NCI-H510A treated with DMSO at 0.1 percent for 48 hours (cell line): Measurements from ENCODE around the gene CREBBP.

Experiments used
- DNase-seq: peaks from one replicate; lab custom pipeline; 2025; lab: John Stamatoyannopoulos, UW

Gene CREBBP

DNA sequence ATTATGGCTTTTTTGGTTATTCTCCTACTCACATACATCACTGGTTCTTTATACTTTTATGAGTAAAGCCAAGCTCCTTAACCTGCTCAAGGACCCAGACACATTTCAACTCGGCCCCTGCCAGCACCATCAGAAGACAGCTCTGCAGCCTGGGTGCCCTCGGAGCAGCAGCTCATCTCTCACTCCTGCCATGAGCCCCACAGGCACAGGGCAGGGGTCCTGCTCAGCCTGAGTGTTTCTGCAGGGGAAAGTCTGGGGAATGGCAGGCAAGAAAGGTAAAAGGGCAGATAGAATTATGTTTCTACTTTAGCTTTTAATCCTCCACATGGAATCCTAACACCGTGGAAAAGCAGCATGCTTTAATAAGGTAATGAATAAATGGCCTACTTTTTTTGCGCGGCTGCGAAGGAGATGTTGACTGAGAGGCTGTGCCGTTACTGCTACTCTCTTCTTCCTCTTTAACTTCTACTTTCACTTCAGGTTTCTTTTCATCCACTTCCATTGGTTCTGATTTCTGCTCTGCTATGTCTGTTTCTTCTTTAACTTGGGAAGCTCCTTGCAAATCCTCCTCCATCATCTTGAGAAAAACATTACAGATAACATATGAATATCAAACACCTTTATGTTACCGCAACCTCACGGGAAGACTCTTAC is 113.1 kb downstream of the CREBBP start:
- no peak for DNase-seq

DNA sequence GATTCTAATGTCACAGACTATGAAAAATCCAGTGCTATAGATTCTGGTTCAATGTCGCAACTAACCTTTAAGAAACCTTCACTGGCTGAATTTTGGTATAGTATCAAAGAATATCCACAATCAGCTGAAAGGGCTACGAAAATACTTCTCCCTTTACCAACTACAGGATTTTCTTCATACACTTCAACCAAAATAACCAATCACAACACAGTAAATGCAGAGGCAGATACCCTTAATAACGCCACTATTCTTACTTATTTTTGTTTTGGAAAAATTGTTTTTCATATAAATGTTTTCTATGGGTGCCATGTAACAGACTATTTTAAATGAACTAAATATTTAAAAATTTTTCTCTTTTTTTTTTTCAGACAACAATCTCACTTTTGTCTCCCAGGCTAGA is 114.3 kb downstream of the CREBBP start:
- no peak for DNase-seq

GRCh38 chr16:3764409-3764808 is 116.1 kb downstream of the CREBBP start:
- no peak for DNase-seq

DNA sequence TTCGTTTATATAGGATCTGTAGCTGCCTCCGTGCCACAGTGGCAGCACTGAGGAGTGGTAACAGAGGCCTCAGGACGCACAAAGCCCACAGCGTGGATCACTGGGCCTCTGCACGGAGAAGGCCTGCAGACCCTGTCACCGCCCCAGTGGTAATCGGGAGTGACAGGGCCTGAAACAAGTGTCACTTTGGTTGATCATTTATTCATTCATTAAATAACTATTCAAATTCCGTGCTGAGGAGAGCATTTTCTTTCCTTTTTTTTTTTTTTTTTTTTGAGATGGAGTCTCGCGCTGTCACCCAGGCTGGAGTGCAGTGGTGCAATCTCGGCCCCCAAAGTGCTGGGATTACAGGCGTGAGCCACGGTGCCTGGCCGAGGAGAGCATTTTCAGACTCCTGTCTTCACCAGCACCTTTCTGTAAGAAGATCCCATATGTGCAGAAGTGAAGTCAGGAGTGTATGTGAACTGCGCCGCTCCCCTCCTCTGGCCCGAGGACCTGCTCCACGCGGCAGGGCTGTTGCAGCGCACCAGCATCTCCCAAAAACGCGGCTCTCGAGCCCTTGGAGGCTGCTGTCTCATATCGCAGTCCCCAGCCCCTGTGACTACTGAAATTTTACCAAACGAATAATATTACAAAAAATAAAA is 118.3 kb downstream of the CREBBP start:
- DNase-seq, result no peak

GRCh38 chr16:3761375-3762106 is 119.0 kb downstream of the CREBBP start:
- no peak for DNase-seq

- no peak for DNase-seq
Observed at GRCh38 chr16:3760518-3760917, 120.0 kb downstream of the CREBBP start.

- DNase-seq, result no peak
Observed at GRCh38 chr16:3759736-3760135, 120.8 kb downstream of the CREBBP start.

- DNase-seq, result no peak
Observed at GRCh38 chr16:3756113-3756512, 124.4 kb downstream of the CREBBP start.

DNA sequence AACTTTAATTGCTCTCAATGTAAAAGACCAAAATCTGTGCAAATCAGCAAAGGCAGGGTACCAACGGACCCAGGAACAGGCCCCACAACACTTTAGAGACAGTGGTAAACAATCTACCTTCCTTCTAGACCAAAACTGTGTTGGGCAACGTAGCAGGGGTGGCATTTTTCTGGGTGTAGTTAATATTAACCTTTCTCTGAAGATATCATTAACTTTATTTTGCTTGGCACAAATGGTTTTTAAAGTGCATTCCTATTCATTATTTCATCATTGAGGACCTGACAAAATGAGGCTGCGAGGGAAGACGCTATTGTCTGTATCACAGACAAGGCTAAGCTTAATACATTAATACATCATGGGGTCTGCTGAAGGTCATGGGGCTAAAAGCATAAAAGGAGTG is 125.3 kb downstream of the CREBBP start:
- no peak for DNase-seq

DNA sequence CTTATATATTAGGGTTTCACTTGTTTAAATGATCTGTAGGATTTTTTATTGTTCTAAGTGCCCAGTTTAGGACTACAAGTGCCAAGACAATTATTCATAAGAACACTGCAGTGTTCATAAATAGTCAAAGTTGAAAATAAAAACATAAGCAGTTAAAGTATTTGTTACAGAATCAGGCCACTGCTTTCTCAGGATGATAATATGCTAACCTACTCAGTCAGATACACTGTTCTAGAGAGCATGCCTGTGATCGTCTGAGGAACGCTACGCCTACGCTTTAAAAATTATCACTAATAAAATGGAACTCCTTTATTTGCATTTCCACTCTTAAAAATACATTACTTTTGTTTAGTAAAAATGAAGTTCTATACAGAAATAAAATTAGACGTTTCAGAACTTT is 125.7 kb downstream of the CREBBP start:
- no peak for DNase-seq

- no peak for DNase-seq
Observed at GRCh38 chr16:3754081-3754703, 126.3 kb downstream of the CREBBP start.

GRCh38 chr16:3752984-3753383 is 127.5 kb downstream of the CREBBP start:
- no peak for DNase-seq

DNA sequence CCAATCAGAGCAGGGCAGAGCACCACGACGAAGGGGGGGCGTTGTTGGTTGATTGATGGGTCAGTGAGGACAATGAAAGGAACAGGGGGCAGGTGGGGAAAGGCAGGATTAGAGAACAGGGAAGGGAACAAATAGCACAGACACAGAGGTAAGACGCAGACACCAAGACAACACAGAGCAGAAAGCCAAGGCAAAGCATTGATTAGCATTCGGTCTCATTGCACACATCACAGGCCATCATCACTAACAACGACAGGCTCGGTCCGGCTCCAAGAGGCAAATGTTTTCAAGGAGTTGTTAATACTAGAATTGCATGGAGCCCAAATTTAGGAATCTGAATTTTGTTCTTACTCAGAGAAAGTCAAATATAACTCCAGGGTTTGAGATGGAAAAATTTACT is 128.6 kb downstream of the CREBBP start:
- no peak for DNase-seq

DNA sequence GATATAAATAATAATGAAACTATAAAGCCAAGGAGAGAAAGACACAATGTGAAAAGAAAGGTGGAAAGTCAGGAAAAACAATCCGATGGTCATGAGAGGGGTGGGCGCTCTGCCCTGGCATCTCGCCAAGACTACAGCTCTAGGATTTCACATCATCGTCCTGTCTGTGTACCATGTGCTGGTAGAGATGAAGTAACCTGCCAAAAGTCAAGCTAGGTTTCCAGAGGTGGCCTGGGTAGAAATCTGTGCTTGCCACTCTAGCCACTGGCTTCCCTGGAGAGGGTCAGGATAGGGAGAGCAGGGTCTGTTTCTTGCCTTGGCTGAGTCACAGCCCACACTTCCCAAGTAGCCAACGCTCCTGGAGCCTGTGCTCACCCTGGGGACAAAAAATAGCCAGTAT is 132.2 kb downstream of the CREBBP start:
- no peak for DNase-seq

- no peak for DNase-seq
Observed at GRCh38 chr16:3745751-3746355, 134.7 kb downstream of the CREBBP start.

DNA sequence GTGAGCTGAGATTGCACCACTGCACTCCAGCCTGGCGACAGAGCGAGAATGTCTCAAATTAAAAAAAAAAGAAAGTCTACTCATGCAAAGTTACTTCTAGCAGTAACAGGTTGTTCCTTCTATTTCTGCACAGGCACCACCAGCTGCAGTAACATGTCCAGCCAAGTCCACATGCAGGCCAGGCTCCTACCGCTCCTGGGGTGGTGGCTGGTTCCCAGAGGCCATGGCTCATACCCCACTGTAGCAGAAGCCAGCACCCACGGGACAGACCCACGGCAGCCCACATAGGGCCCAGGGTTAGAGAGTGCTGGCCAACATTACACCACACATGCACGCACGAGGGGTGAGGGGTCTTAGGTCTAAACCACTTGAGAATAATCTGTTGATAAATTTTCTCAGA is 136.5 kb downstream of the CREBBP start:
- DNase-seq, result no peak

- DNase-seq, result no peak
Observed at GRCh38 chr16:3740934-3741333, 139.6 kb downstream of the CREBBP start.

DNA sequence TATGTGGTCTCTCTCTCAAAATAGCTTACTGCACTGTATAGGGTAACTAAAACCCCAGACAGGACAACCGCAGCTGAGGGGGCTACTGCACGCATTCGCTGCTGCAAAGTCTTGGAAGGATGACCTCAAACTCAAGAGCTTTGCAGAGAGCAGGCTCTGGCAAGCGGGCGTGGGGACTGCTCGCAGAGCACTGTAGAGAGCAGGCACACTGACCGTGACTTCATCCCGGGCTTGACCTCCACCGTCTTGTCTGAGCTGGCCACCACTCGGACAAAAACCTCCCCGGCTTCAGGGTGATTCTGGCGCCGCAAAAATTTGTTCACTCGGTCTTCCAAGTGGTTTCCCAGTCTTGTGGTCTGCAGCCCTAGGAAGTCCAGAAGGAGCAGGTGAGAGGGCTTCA is 140.3 kb downstream of the CREBBP start:
- no peak for DNase-seq

GRCh38 chr16:3739636-3740035 is 140.9 kb downstream of the CREBBP start:
- DNase-seq, result no peak

DNA sequence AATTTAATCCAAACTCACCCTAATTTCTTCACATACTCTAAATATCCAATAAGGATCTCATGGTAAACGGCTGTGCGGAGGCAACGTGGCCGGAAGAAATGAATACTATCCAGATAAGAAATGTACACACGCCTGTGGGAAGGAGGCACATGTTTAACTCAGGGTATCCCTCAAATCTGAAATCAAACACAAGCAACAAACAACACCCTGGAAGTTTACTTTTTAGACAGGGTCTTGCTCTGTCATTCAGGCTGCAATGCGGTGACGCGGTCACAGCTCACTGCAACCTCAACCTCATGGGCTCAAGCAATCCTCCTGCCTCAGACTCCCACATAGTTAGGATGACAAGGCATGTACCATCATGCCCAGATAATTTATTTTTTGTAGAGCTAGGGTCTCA is 142.0 kb downstream of the CREBBP start:
- DNase-seq, result no peak

DNA sequence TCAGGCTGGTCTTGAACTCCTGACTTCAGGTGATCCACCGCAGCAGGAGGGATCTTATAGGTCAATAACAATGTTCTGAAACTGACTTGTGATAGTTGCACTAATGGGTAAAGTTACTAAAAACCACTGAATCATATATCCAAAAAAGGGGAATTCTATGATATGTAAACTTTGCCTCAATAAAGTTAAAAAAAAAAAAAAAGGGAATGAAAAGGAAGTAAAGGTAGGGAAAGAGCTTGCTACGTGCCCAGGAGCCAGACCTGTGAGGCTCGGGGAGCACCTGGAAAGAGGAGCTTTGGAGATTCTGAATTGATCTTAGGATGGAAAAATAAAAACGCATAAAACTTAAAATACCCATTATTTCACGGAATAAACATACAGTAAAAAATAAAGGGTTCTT is 142.4 kb downstream of the CREBBP start:
- no peak for DNase-seq

GRCh38 chr16:3737181-3737580 is 143.3 kb downstream of the CREBBP start:
- DNase-seq, result no peak

DNA sequence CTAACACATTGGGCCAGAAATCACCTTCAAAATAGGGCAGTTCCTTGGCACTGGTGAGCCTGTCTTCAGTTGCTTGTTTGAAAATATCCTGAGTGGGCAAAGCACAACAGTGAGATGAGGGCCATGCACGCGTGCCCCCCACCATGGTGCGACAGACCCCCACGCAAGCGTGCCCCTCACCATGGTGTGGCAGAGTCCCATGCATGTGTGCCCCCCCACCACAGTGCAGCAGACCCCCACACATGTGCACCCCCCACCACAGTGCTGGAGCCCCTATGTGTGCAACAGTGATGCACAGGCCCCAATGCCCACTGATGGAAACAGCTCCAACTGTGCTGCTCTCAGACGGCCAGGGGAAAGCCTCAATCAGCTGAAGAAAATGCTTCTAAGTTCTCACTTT is 144.4 kb downstream of the CREBBP start:
- DNase-seq, result no peak
